Measurements from ENCODE around the gene SLC32A1. TPM values are rescaled to one million over a fixed set of nuclear protein-coding genes. Genes with fewer than 3 reads are reported as not detected.

Gene SLC32A1
- total and polyA plus RNA-seq, 4 experiments from 2014 or later = not detected

DNA sequence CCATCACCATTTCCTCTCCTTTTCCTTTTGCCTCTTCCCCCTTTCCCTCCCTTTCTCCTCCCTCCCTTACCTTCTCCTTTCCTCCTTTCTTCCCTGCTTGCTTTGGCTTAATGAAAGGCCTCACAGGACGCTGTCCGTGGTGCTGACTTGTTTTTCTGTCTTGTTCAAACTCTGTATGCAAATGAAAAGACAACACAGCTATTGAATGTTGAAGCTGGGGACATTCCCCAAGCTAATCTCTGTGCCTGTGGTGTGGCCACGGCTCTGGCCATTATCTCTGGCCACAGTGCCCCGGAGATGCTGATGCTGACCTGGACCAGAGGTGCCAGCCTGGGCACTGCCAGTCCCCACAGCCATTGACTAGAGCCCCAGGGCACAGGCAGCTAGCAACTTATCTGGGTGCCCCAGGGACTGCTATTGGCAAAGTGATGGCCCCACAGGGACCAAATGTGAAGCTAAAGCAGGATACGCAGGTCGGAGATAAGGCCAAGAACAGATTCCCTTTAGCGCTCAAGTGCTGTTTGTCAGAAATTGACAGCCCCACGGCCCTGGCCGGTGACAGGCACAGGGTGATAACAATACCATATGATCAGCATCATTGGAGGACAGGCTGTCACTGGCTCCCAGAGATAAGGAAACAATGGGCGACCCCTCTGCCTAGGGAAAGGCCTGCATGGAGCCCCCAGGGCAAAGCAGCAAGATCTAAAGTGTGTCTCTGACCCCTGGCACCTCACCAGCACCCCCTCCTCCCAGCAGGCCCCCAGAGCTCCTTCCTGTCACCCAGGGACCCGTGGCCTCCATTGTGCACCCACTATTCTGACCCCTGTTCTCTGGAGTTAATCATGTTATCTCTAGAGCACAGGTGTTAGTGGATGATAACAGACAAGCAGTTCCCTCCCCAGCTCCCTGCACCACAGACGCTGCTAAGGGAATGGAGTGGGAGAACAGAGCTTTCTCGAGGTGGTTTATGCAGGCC lies 31.6 kb upstream of the SLC32A1 start:
- POLR2A ChIA-PET (ENCODE audit: partially characterized antibody) = no interaction called here
- H3K27me3 ChIP-seq (ENCODE audit: insufficient read depth, low read length) = peaks cover 6% of the 10 kb centered on the region
- CTCF ChIA-PET (ENCODE audit: partially characterized antibody) = interaction anchor here (1.6 kb wide), 1 partner anchor 10 kb away, joined by 3 read pairs; no protein-coding TSS in a partner anchor
- peak; percentile 32 to 50 (median 37) for DNase-seq
- H3K4me3 ChIP-seq (ENCODE audit: low read length in 2 of 2) = no peak overlapping the region
- Mint-ChIP-seq H3K27me3 (peaks cover 23 to 37% of the 10 kb centered on the region in 2 donors), H3K36me3 (no peaks in the 10 kb centered on the region), H3K9me3 (peaks cover 0 to 13% (median 1%) of the 10 kb centered on the region in 8 donors), H3K4me1 (peaks cover 0 to 1% (median 0%) of the 10 kb centered on the region in 4 donors), H3K27ac (peak overlapping the region in 1 of 7 donors; percentile 14), H3K4me3 (peak overlapping the region in 1 of 8 donors; percentile 36)
- intact Hi-C loops (cut with micrococcal nuclease) = no loop called here
- no peaks in the 10 kb centered on the region for H3K9me3 ChIP-seq (ENCODE audit: control insufficient read depth in 1 of 2, low read length in 2 of 2)
- no peaks in the 10 kb centered on the region for H3K4me1 ChIP-seq (ENCODE audit: insufficient read depth, low read length)
- H3K27ac ChIP-seq (ENCODE audit: low read depth, low read length) = no peak overlapping the region
- no peaks in the 10 kb centered on the region for H3K36me3 ChIP-seq (ENCODE audit: insufficient read depth, low read length)

GRCh38 chr20:38697306-38697705 lies 27.0 kb upstream of the SLC32A1 start:
- Mint-ChIP-seq H3K4me1 (peaks cover 0 to 1% (median 0%) of the 10 kb centered on the region in 4 donors), H3K9me3 (peaks cover 0 to 5% (median 0%) of the 10 kb centered on the region in 8 donors), H3K27ac (no peak overlapping the region)

GRCh38 chr20:38698541-38698940 lies 25.7 kb upstream of the SLC32A1 start:
- POLR2A ChIA-PET (ENCODE audit: partially characterized antibody) = no interaction called here
- no peaks in the 10 kb centered on the region for H3K4me1 Mint-ChIP-seq
- Histone ChIP-seq H3K9me3 (ENCODE audit: control insufficient read depth in 1 of 2, low read length in 2 of 2) (no peaks in the 10 kb centered on the region), H3K4me3 (ENCODE audit: low read length in 2 of 2) (no peak overlapping the region), H3K27me3 (ENCODE audit: insufficient read depth, low read length) (peaks cover 8% of the 10 kb centered on the region), H3K27ac (ENCODE audit: low read depth, low read length) (no peak overlapping the region), H3K36me3 (ENCODE audit: insufficient read depth, low read length) (no peaks in the 10 kb centered on the region), H3K4me1 (ENCODE audit: insufficient read depth, low read length) (no peaks in the 10 kb centered on the region)
- intact Hi-C loops (cut with micrococcal nuclease) = no loop called here
- no peaks in the 10 kb centered on the region for H3K36me3 Mint-ChIP-seq
- H3K4me3 Mint-ChIP-seq = no peak overlapping the region
- CTCF ChIA-PET (ENCODE audit: partially characterized antibody) = no interaction called here
- H3K9me3 Mint-ChIP-seq = peaks cover 0 to 5% (median 0%) of the 10 kb centered on the region in 8 donors
- H3K27me3 Mint-ChIP-seq = peaks cover 12 to 25% of the 10 kb centered on the region in 2 donors
- DNase-seq = no peak
- H3K27ac Mint-ChIP-seq = no peak overlapping the region

More at GRCh38 chr20:38697306-38697705, 27.0 kb upstream of the SLC32A1 start:
- Histone ChIP-seq H3K27me3 (ENCODE audit: insufficient read depth, low read length) (peaks cover 5% of the 10 kb centered on the region), H3K4me3 (ENCODE audit: low read length in 2 of 2) (no peak overlapping the region), H3K4me1 (ENCODE audit: insufficient read depth, low read length) (no peaks in the 10 kb centered on the region), H3K27ac (ENCODE audit: low read depth, low read length) (no peak overlapping the region), H3K9me3 (ENCODE audit: control insufficient read depth in 1 of 2, low read length in 2 of 2) (no peaks in the 10 kb centered on the region), H3K36me3 (ENCODE audit: insufficient read depth, low read length) (no peaks in the 10 kb centered on the region)
- intact Hi-C loops (cut with micrococcal nuclease) = no loop called here
- ChIA-PET POLR2A (ENCODE audit: partially characterized antibody) (no interaction called here), CTCF (ENCODE audit: partially characterized antibody) (no interaction called here)
- no peak for DNase-seq
- Mint-ChIP-seq H3K27me3 (peaks cover 10 to 23% of the 10 kb centered on the region in 2 donors), H3K36me3 (no peaks in the 10 kb centered on the region), H3K4me3 (no peak overlapping the region)

- ChIA-PET POLR2A (ENCODE audit: partially characterized antibody) (no interaction called here), CTCF (ENCODE audit: partially characterized antibody) (no interaction called here)
- intact Hi-C loops (cut with micrococcal nuclease) = no loop called here
Observed at GRCh38 chr20:38700141-38700540, 24.1 kb upstream of the SLC32A1 start.

GRCh38 chr20:38700926-38701325 lies 23.4 kb upstream of the SLC32A1 start:
- H3K4me3 Mint-ChIP-seq = no peak overlapping the region
- H3K4me1 ChIP-seq (ENCODE audit: insufficient read depth, low read length) = no peaks in the 10 kb centered on the region
- no peaks in the 10 kb centered on the region for H3K4me1 Mint-ChIP-seq
- no peak overlapping the region for H3K27ac ChIP-seq (ENCODE audit: low read depth, low read length)
- peaks cover 10 to 26% of the 10 kb centered on the region in 2 donors for H3K27me3 Mint-ChIP-seq
- H3K9me3 Mint-ChIP-seq = no peaks in the 10 kb centered on the region
- H3K36me3 Mint-ChIP-seq = no peaks in the 10 kb centered on the region
- CTCF ChIA-PET (ENCODE audit: partially characterized antibody) = no interaction called here
- no peak overlapping the region for H3K27ac Mint-ChIP-seq
- intact Hi-C loops (cut with micrococcal nuclease) = no loop called here
- no peak for DNase-seq
- POLR2A ChIA-PET (ENCODE audit: partially characterized antibody) = no interaction called here
- H3K4me3 ChIP-seq (ENCODE audit: low read length in 2 of 2) = no peak overlapping the region
- no peaks in the 10 kb centered on the region for H3K36me3 ChIP-seq (ENCODE audit: insufficient read depth, low read length)
- peaks cover 8% of the 10 kb centered on the region for H3K27me3 ChIP-seq (ENCODE audit: insufficient read depth, low read length)
- no peaks in the 10 kb centered on the region for H3K9me3 ChIP-seq (ENCODE audit: control insufficient read depth in 1 of 2, low read length in 2 of 2)

More at GRCh38 chr20:38700141-38700540, 24.1 kb upstream of the SLC32A1 start:
- Histone ChIP-seq H3K4me1 (ENCODE audit: insufficient read depth, low read length) (no peaks in the 10 kb centered on the region), H3K27me3 (ENCODE audit: insufficient read depth, low read length) (peaks cover 8% of the 10 kb centered on the region), H3K4me3 (ENCODE audit: low read length in 2 of 2) (no peak overlapping the region), H3K36me3 (ENCODE audit: insufficient read depth, low read length) (no peaks in the 10 kb centered on the region), H3K27ac (ENCODE audit: low read depth, low read length) (no peak overlapping the region), H3K9me3 (ENCODE audit: control insufficient read depth in 1 of 2, low read length in 2 of 2) (no peaks in the 10 kb centered on the region)
- H3K36me3 Mint-ChIP-seq = no peaks in the 10 kb centered on the region
- H3K27ac Mint-ChIP-seq = no peak overlapping the region
- peaks cover 13 to 24% of the 10 kb centered on the region in 2 donors for H3K27me3 Mint-ChIP-seq
- no peaks in the 10 kb centered on the region for H3K4me1 Mint-ChIP-seq
- H3K4me3 Mint-ChIP-seq = no peak overlapping the region
- H3K9me3 Mint-ChIP-seq = no peaks in the 10 kb centered on the region
- no peak for DNase-seq

- Histone ChIP-seq H3K27ac (ENCODE audit: low read depth, low read length) (no peak overlapping the region), H3K4me1 (ENCODE audit: insufficient read depth, low read length) (no peaks in the 10 kb centered on the region), H3K27me3 (ENCODE audit: insufficient read depth, low read length) (peaks cover 8% of the 10 kb centered on the region), H3K9me3 (ENCODE audit: control insufficient read depth in 1 of 2, low read length in 2 of 2) (no peaks in the 10 kb centered on the region), H3K36me3 (ENCODE audit: insufficient read depth, low read length) (no peaks in the 10 kb centered on the region), H3K4me3 (ENCODE audit: low read length in 2 of 2) (no peak overlapping the region)
- intact Hi-C loops (cut with micrococcal nuclease) = no loop called here
- Mint-ChIP-seq H3K27ac (no peak overlapping the region), H3K36me3 (no peaks in the 10 kb centered on the region), H3K9me3 (no peaks in the 10 kb centered on the region), H3K27me3 (peaks cover 15 to 31% of the 10 kb centered on the region in 2 donors), H3K4me1 (no peaks in the 10 kb centered on the region), H3K4me3 (no peak overlapping the region)
- no peak for DNase-seq
- ChIA-PET POLR2A (ENCODE audit: partially characterized antibody) (no interaction called here), CTCF (ENCODE audit: partially characterized antibody) (interaction anchor here (1.0 kb wide), 1 partner anchor 19 kb away, joined by 3 read pairs; no protein-coding TSS in a partner anchor)
Observed at GRCh38 chr20:38703526-38703925, 20.8 kb upstream of the SLC32A1 start.

DNA sequence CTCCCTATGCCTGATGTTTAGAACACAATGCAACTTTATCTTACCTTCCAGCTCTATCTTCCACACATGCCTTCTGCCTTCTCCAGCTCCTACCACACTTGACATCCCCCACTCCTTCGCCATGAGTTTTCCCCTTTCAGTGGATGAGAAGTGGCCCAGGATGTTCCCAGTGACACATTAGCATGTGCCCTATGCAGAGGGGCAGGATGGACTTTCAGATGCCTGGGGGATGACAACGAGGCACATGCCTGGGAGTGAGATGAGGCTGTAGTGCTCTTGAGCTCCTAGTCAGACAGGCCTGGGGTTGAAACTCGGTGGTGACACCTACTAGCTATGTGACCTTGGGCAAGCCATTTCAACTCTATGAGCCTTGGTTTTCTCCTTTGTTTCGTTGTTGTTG lies 20.1 kb upstream of the SLC32A1 start:
- intact Hi-C loops (cut with micrococcal nuclease) = no loop called here
- Histone ChIP-seq H3K27me3 (ENCODE audit: insufficient read depth, low read length) (peaks cover 8% of the 10 kb centered on the region), H3K36me3 (ENCODE audit: insufficient read depth, low read length) (no peaks in the 10 kb centered on the region), H3K9me3 (ENCODE audit: control insufficient read depth in 1 of 2, low read length in 2 of 2) (no peaks in the 10 kb centered on the region), H3K27ac (ENCODE audit: low read depth, low read length) (no peak overlapping the region), H3K4me1 (ENCODE audit: insufficient read depth, low read length) (no peaks in the 10 kb centered on the region), H3K4me3 (ENCODE audit: low read length in 2 of 2) (no peak overlapping the region)
- no peak overlapping the region for H3K4me3 Mint-ChIP-seq
- no peaks in the 10 kb centered on the region for H3K4me1 Mint-ChIP-seq
- ChIA-PET POLR2A (ENCODE audit: partially characterized antibody) (no interaction called here), CTCF (ENCODE audit: partially characterized antibody) (no interaction called here)
- no peak overlapping the region for H3K27ac Mint-ChIP-seq
- H3K36me3 Mint-ChIP-seq = no peaks in the 10 kb centered on the region
- no peak for DNase-seq
- H3K27me3 Mint-ChIP-seq = peaks cover 16 to 34% of the 10 kb centered on the region in 2 donors
- no peaks in the 10 kb centered on the region for H3K9me3 Mint-ChIP-seq

Data from CD4-positive, alpha-beta memory T cell (primary cell).